GM12878 (cell line): ENCODE measurements around the gene GK. TPM values are rescaled to one million over a fixed set of nuclear protein-coding genes. Genes with fewer than 3 reads are reported as not detected.

ENCODE experiments used
- ATAC-seq: fragments of 200-7000 bp; cut with Tn5 transposase; 3 replicates; pipeline ENCODE4 v1.9.1; 2020; ENCODE audit warnings: mild to moderate bottlenecking, moderate library complexity
- BruUV-seq: library from RNA; stranded (reverse); fragments of 400-500 nt; replicated peaks from 2 replicates; lab custom pipeline; 2021; lab: Mats Ljungman, UMichigan
- CTCF ChIA-PET: fragments of 300-600 bp; sonication (Branson Sonifier 250); formaldehyde crosslinking; extraction: SDS; loops from one replicate; lab custom pipeline; 2021; ENCODE audit warnings: inconsistent platforms; lab: Yijun Ruan, JAX
- POLR2A ChIA-PET: fragments of 350-600 bp; formaldehyde crosslinking; extraction: SDS; loops from one replicate; lab custom pipeline; 2021; ENCODE audit warnings: inconsistent platforms; lab: Charles Lee
- RAD21 ChIA-PET: fragments of 300-600 bp; sonication (Branson Sonifier 250); formaldehyde crosslinking; loops from one replicate; lab custom pipeline; 2023; ENCODE audit warnings: antibody characterized with exemption; ENCODE audit not compliant: unreplicated experiment; lab: Charles Lee
- SMC1A ChIA-PET: fragments of 300-600 bp; sonication (Branson Sonifier 250); formaldehyde crosslinking; loops from one replicate; lab custom pipeline; 2023; ENCODE audit not compliant: unreplicated experiment, uncharacterized antibody; lab: Charles Lee
- DNase-seq: peaks from one replicate; pipeline ENCODE4 v3.0.0-alpha.2; 2011; ENCODE audit warnings: low read depth, low spot score
- FAIRE-seq: peaks from 3 replicates; lab custom pipeline; 2011; peaks lifted over from hg19 to GRCh38; lab: Jason Lieb, UNC
- H2AFZ ChIP-seq: 2 replicates; pipeline ENCODE4 v1.6.0; 2011; ENCODE audit warnings: low read depth, low read length, control low read depth; ENCODE audit not compliant: control insufficient read depth
- H3K27ac ChIP-seq: 2 replicates; pipeline ENCODE4 v1.5.1; 2011; ENCODE audit warnings: control low read depth; ENCODE audit not compliant: control insufficient read depth, insufficient read depth
- H3K27me3 ChIP-seq, 2 experiments: replicated peaks in 1 of 2; 2 replicates each; pipeline versions ENCODE4 v1.6.0 to v1.6.1; 2011; ENCODE audit warnings: low read length in 1 of 2; ENCODE audit not compliant: control insufficient read depth in 2 of 2, insufficient read depth in 2 of 2
- H3K36me3 ChIP-seq, 2 experiments: 2 replicates each; pipeline ENCODE4 v1.5.1; 2011; ENCODE audit warnings: low read length in 1 of 2; ENCODE audit not compliant: control insufficient read depth in 2 of 2, insufficient read depth in 2 of 2
- H3K4me1 ChIP-seq: 2 replicates; pipeline ENCODE4 v1.6.1; 2011; ENCODE audit warnings: mild to moderate bottlenecking, low read length, moderate library complexity, mixed read lengths; ENCODE audit not compliant: control insufficient read depth, insufficient read depth
- H3K4me2 ChIP-seq: 2 replicates; pipeline ENCODE4 v1.6.0; 2011; ENCODE audit warnings: control low read depth; ENCODE audit not compliant: control insufficient read depth, insufficient read depth
- H3K4me3 ChIP-seq: fragments of 200-600 bp; sonication (generic); 2 replicates; pipeline ENCODE4 v1.5.1; 2016
- H3K79me2 ChIP-seq: 2 replicates; pipeline ENCODE4 v1.6.0; 2011; ENCODE audit warnings: low read length; ENCODE audit not compliant: control insufficient read depth, insufficient read depth
- H3K9ac ChIP-seq: 2 replicates; pipeline ENCODE4 v1.8.0; 2011; ENCODE audit warnings: low read length, control low read depth, mixed read lengths; ENCODE audit not compliant: control insufficient read depth, insufficient read depth
- H3K9me3 ChIP-seq: replicated peaks from 3 replicates; pipeline ENCODE4 v1.5.1; 2011; ENCODE audit warnings: mild to moderate bottlenecking, low read length; ENCODE audit not compliant: control insufficient read depth, insufficient read depth
- H4K20me1 ChIP-seq: 2 replicates; pipeline ENCODE4 v1.6.0; 2011; ENCODE audit not compliant: control insufficient read depth, insufficient read depth
- CBFB ChIP-seq: IDR thresholded peaks from 2 replicates; pipeline ENCODE4 v1.6.1; 2016; ENCODE audit warnings: antibody characterized with exemption, low read depth
- CTCF ChIP-seq, 3 experiments: IDR thresholded peaks in 2 of 3; conservative IDR thresholded peaks in 1 of 3; 2 replicates each; pipeline ENCODE4 v1.5.1; 2011; ENCODE audit warnings: low read depth in 3 of 3, low read length in 3 of 3, mild to moderate bottlenecking in 3 of 3, control low read depth in 2 of 3, moderate library complexity in 2 of 3, inconsistent platforms in 1 of 3, mixed read lengths in 1 of 3; ENCODE audit not compliant: control insufficient read depth in 2 of 3, insufficient read depth in 1 of 3; ENCODE audit errors: extremely low read depth in 1 of 3
- EZH2 ChIP-seq: IDR thresholded peaks from 2 replicates; pipeline ENCODE4 v1.6.1; 2012; ENCODE audit warnings: low read depth, mild to moderate bottlenecking, control low read depth, inconsistent platforms, low read length, borderline replicate concordance; ENCODE audit not compliant: control insufficient read depth
- IKZF2 ChIP-seq, 2 experiments: fragments of 450-650 bp; IDR thresholded peaks; 2 replicates each; pipeline ENCODE4 v1.6.1; 2017; ENCODE audit warnings: mild to moderate bottlenecking in 2 of 2, moderate library complexity in 2 of 2
- IRF5 ChIP-seq: fragments of 450-650 bp; IDR thresholded peaks from 2 replicates; pipeline ENCODE4 v1.6.1; 2017; ENCODE audit warnings: borderline replicate concordance
- MEF2B ChIP-seq: fragments of 450-650 bp; IDR thresholded peaks from 2 replicates; pipeline ENCODE4 v1.6.1; 2018; ENCODE audit warnings: mild to moderate bottlenecking, moderate library complexity; ENCODE audit not compliant: partially characterized antibody, poor library complexity, severe bottlenecking
- MTA2 ChIP-seq: fragments of 450-650 bp; IDR thresholded peaks from 2 replicates; pipeline ENCODE4 v1.6.1; 2016; ENCODE audit warnings: low read depth, mild to moderate bottlenecking, moderate library complexity
- NFXL1 ChIP-seq: fragments of 450-650 bp; IDR thresholded peaks from 2 replicates; pipeline ENCODE4 v1.6.1; 2017; ENCODE audit warnings: antibody characterized with exemption, mild to moderate bottlenecking, borderline replicate concordance
- NFYB ChIP-seq: IDR thresholded peaks from 2 replicates; pipeline ENCODE4 v1.6.1; 2011; ENCODE audit warnings: low read depth, mild to moderate bottlenecking, low read length, improper control_type of control experiment, moderate library complexity; ENCODE audit not compliant: insufficient read depth
- PKNOX1 ChIP-seq: fragments of 450-650 bp; IDR thresholded peaks from 2 replicates; pipeline ENCODE4 v1.6.1; 2016; ENCODE audit warnings: mild to moderate bottlenecking
- PML ChIP-seq: IDR thresholded peaks from 2 replicates; pipeline ENCODE4 v1.6.1; 2012; ENCODE audit warnings: low read length, inconsistent platforms
- POLR2A ChIP-seq: IDR thresholded peaks from 2 replicates; pipeline ENCODE4 v1.6.1; 2011; ENCODE audit warnings: low read depth, mild to moderate bottlenecking, low read length
- RAD21 ChIP-seq: IDR thresholded peaks from 2 replicates; pipeline ENCODE4 v1.6.1; 2011; ENCODE audit warnings: mild to moderate bottlenecking, low read depth, low read length, moderate library complexity; ENCODE audit not compliant: insufficient read depth
- TAF1 ChIP-seq: IDR thresholded peaks from 2 replicates; pipeline ENCODE4 v1.6.1; 2011; ENCODE audit warnings: mild to moderate bottlenecking, low read depth, low read length, borderline replicate concordance
- WGBS: methylation state at CpG from one replicate; pipeline ENCODE4 v1.1.6; 2016; ENCODE audit warnings: low lambda C conversion rate; ENCODE audit not compliant: insufficient replicate concordance, insufficient coverage; ENCODE audit errors: missing lambda C conversion rate; 5-methylcytosine and 5-hydroxymethylcytosine counted together
- in situ Hi-C: fragments of 300-500 bp; cut with MboI; formaldehyde crosslinking; loops from 9 replicates; pipeline ENCODE4 v1.14.3; 2018; ENCODE audit warnings: mixed read lengths
- intact Hi-C: fragments of 100-400 bp; cut with micrococcal nuclease; formaldehyde crosslinking; loops from one replicate; pipeline ENCODE4 v1.14.2; 2022; ENCODE audit not compliant: unreplicated experiment
- polyA plus RNA-seq, 11 experiments: library from polyadenylated mRNA; depleted of rRNA in 4 of 11; unstranded in 6 of 11; stranded (reverse) in 5 of 11; fragments of >200 nt; fragmentation: Nextera tagmentation in 4 of 11; fragmentation: Illumina TruSeq in 1 of 11; extraction: Ambion mirVana in 4 of 11; extraction: Trizol in 1 of 11; gene quantifications; 1 replicate in 1 of 11; 2 replicates in 10 of 11; pipeline versions ENCODE4 v1.2.1 to v1.2.3, GENCODE V29; 2011 to 2016; ENCODE audit warnings: inconsistent platforms in 2 of 11, missing spikeins in 2 of 11, low read depth in 1 of 11
- total RNA-seq, 4 experiments: library from RNA; depleted of rRNA in 3 of 4; stranded (reverse); fragments of >200 nt in 3 of 4; fragmentation: Illumina TruSeq in 1 of 4; extraction: Trizol in 1 of 4; gene quantifications; 2 replicates each; pipeline versions ENCODE4 v1.2.1 to v1.2.3, GENCODE V29; 2013 to 2021
- TF ChIP-seq, protein P1 (sequence below): fragments of 150-350 bp; IDR thresholded peaks from 2 replicates; pipeline ENCODE4 v1.6.1; 2014; ENCODE audit warnings: mild to moderate bottlenecking, low read depth, low read length

GK gene
- total and polyA plus RNA-seq, 10 of the 15 experiments (the other 5 are each of a cell fraction or from before 2014, with no cell fraction given) = 6.3 to 22.3 (median 11.1) TPM

GRCh38 chrX:30610026-30610425 lies 43.2 kb upstream of the GK start:
- H3K27me3 ChIP-seq = no peaks in the 10 kb centered on the region
- H3K36me3 ChIP-seq = no peaks in the 10 kb centered on the region
- H3K79me2 ChIP-seq = no peaks in the 10 kb centered on the region
- no peaks in the 10 kb centered on the region for H3K9me3 ChIP-seq
- H3K4me1 ChIP-seq = no peaks in the 10 kb centered on the region
- intact Hi-C loops = no loop called here
- in situ Hi-C loops = no loop called here
- no peak overlapping the region for H3K4me2 ChIP-seq
- H3K4me3 ChIP-seq = no peak overlapping the region
- FAIRE-seq = no peak
- WGBS = 7% methylated on average over 2 of the region's 2 CpGs
- no peak for DNase-seq
- POLR2A ChIA-PET = no interaction called here
- H3K9ac ChIP-seq = no peak overlapping the region
- RAD21 ChIA-PET = no interaction called here
- SMC1A ChIA-PET = no interaction called here
- no peak overlapping the region for H2AFZ ChIP-seq
- ATAC-seq = no peak
- H3K27ac ChIP-seq = no peak overlapping the region
- CTCF ChIA-PET = interaction anchor here (1.3 kb wide), 1 partner anchor 39 kb away, joined by 4 read pairs; no protein-coding TSS in a partner anchor
- BruUV-seq = no TSS peak
- TF ChIP-seq EZH2 (no peak), RAD21 (no peak), IKZF2 (IDR thresholded peaks at IDR 0.05) (no peak), POLR2A (no peak), MTA2 (no peak), CBFB (no peak), PML (no peak), TAF1 (no peak), NFXL1 (no peak), NFYB (no peak), CTCF (IDR thresholded peaks at IDR 0.05 in 2 of 3, conservative IDR thresholded peaks at IDR 0.05 in 1 of 3; ENCODE audit: control insufficient read depth in 2 of 3, extremely low read depth in 1 of 3, insufficient read depth in 1 of 3, low read depth in 3 of 3, low read length in 3 of 3) (no peak), MEF2B (no peak), IRF5 (no peak), PKNOX1 (no peak)
- TF ChIP-seq, protein P1, sequence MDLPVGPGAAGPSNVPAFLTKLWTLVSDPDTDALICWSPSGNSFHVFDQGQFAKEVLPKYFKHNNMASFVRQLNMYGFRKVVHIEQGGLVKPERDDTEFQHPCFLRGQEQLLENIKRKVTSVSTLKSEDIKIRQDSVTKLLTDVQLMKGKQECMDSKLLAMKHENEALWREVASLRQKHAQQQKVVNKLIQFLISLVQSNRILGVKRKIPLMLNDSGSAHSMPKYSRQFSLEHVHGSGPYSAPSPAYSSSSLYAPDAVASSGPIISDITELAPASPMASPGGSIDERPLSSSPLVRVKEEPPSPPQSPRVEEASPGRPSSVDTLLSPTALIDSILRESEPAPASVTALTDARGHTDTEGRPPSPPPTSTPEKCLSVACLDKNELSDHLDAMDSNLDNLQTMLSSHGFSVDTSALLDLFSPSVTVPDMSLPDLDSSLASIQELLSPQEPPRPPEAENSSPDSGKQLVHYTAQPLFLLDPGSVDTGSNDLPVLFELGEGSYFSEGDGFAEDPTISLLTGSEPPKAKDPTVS = no peak
- H4K20me1 ChIP-seq = no peaks in the 10 kb centered on the region
